Effector memory CD4-positive, alpha-beta T cell (primary cell): ENCODE data around the gene PSMA8.
"Not testable (repeated sequence)": the region's sequence is repeated elsewhere in the genome, so short reads cannot be mapped to it uniquely, and the experiment has no call there.

Experiments
- DNase-seq, 3 donors: peaks; one replicate each; pipeline ENCODE4 v3.0.0-alpha.2; 2020
- H3K27ac ChIP-seq: 2 replicates; pipeline ENCODE4 v1.7.0; 2013; ENCODE audit warnings: mild to moderate bottlenecking, low read length, moderate library complexity; ENCODE audit not compliant: insufficient read depth, poor library complexity, severe bottlenecking
- H3K27me3 ChIP-seq: replicated peaks from 2 replicates; pipeline ENCODE4 v1.7.0; 2013; ENCODE audit warnings: mild to moderate bottlenecking, low read length; ENCODE audit not compliant: insufficient read depth, control insufficient read depth, poor library complexity, severe bottlenecking
- H3K36me3 ChIP-seq: 2 replicates; pipeline ENCODE4 v1.7.0; 2013; ENCODE audit warnings: mild to moderate bottlenecking, low read length, moderate library complexity; ENCODE audit not compliant: control insufficient read depth, insufficient read depth
- H3K4me1 ChIP-seq: 2 replicates; pipeline ENCODE4 v1.7.0; 2013; ENCODE audit warnings: low read length, mild to moderate bottlenecking; ENCODE audit not compliant: control insufficient read depth, insufficient read depth, poor library complexity, severe bottlenecking
- H3K4me3 ChIP-seq: 2 replicates; pipeline ENCODE4 v1.7.0; 2013; ENCODE audit warnings: low read length, low read depth, mild to moderate bottlenecking; ENCODE audit not compliant: insufficient read depth, poor library complexity, severe bottlenecking
- H3K9me3 ChIP-seq: 2 replicates; pipeline ENCODE4 v1.7.0; 2013; ENCODE audit warnings: mild to moderate bottlenecking, low read length, moderate library complexity; ENCODE audit not compliant: control insufficient read depth

Gene PSMA8

GRCh38 chr18:26227051-26227670 is 93.5 kb downstream of the PSMA8 start:
- Histone ChIP-seq H3K36me3 (no peaks in the 10 kb centered on the region), H3K9me3 (no peaks in the 10 kb centered on the region), H3K27me3 (no peaks in the 10 kb centered on the region), H3K27ac (peak overlapping the region; percentile 79), H3K4me3 (peak overlapping the region; percentile 83), H3K4me1 (peaks cover 5% of the 10 kb centered on the region)
- no peak for DNase-seq

GRCh38 chr18:26228562-26229260 is 95.0 kb downstream of the PSMA8 start:
- Histone ChIP-seq H3K27ac (no peak overlapping the region), H3K4me3 (no peak overlapping the region), H3K36me3 (no peaks in the 10 kb centered on the region), H3K27me3 (no peaks in the 10 kb centered on the region), H3K9me3 (no peaks in the 10 kb centered on the region), H3K4me1 (peaks cover 5% of the 10 kb centered on the region)
- no peak for DNase-seq

- no peak for DNase-seq
- Histone ChIP-seq H3K9me3 (no peaks in the 10 kb centered on the region), H3K4me3 (no peak overlapping the region), H3K27me3 (no peaks in the 10 kb centered on the region), H3K27ac (no peak overlapping the region), H3K4me1 (peaks cover 5% of the 10 kb centered on the region), H3K36me3 (no peaks in the 10 kb centered on the region)
Observed at GRCh38 chr18:26230497-26230896, 96.8 kb downstream of the PSMA8 start.

- Histone ChIP-seq H3K27me3 (no peaks in the 10 kb centered on the region), H3K4me1 (no peaks in the 10 kb centered on the region), H3K4me3 (no peak overlapping the region), H3K36me3 (no peaks in the 10 kb centered on the region), H3K9me3 (no peaks in the 10 kb centered on the region), H3K27ac (no peak overlapping the region)
- no peak for DNase-seq
Observed at GRCh38 chr18:26233208-26233607, 99.5 kb downstream of the PSMA8 start.

- not testable (repeated sequence) for H3K36me3 ChIP-seq, H3K27me3 ChIP-seq, H3K4me3 ChIP-seq, H3K4me1 ChIP-seq, H3K9me3 ChIP-seq, DNase-seq, H3K27ac ChIP-seq
Observed at GRCh38 chr18:26237363-26237762, 103.7 kb downstream of the PSMA8 start.

DNA sequence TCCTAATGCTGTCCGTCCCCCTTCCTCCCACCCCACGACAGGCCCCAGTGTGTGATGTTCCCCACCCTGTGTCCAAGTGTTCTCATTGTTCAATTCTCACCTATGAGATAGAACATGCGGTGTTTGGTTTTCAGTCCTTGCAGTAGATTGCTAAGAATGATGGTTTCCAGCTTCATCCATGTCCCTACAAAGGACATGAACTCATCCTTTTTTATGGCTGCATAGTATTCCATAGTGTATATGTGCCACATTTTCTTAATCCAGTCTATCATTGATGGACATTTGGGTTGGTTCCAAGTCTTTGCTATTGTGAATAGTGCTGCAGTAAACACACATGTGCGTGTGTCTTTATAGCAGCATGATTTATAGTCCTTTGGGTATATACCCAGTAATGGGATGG is 105.0 kb downstream of the PSMA8 start:
- DNase-seq, H3K27ac ChIP-seq, H3K4me1 ChIP-seq, H3K27me3 ChIP-seq, H3K36me3 ChIP-seq, H3K4me3 ChIP-seq, H3K9me3 ChIP-seq: not testable (repeated sequence)

- not testable (repeated sequence) for H3K9me3 ChIP-seq, H3K4me1 ChIP-seq, H3K27me3 ChIP-seq, DNase-seq, H3K36me3 ChIP-seq, H3K27ac ChIP-seq, H3K4me3 ChIP-seq
Observed at GRCh38 chr18:26242392-26242791, 108.7 kb downstream of the PSMA8 start.
